COLO668 (cell line): ENCODE results near the gene MEF2D.
A peak's percentile ranks its signal among the peaks of the same experiment; 100 is the strongest.

Experiments
- DNase-seq: peaks from one replicate; lab custom pipeline; 2025; ENCODE audit not compliant: unreplicated experiment; lab: John Stamatoyannopoulos, UW

MEF2D gene

DNA sequence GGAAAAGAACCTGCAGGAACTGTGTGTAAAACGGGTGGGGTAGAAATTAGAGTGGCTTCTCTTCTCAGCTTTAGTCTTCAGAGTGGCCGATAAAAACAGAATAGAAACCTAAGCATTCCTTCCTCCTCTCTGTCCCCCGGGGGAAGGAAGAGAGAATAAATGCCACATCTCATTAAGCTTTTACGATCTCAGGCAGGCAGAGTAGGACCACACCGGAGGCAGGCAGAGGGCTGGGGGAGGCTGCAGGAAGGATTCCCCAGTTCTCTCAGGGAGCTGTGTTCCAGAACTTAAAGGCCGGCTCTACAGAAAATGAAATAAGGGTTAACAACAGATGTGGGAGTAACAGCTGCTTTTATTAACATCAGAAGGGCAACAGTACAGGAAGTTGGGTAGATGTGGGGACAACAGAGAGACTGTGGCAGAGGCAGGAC is 24.5 kb upstream of the MEF2D start:
- DNase-seq = no peak

DNA sequence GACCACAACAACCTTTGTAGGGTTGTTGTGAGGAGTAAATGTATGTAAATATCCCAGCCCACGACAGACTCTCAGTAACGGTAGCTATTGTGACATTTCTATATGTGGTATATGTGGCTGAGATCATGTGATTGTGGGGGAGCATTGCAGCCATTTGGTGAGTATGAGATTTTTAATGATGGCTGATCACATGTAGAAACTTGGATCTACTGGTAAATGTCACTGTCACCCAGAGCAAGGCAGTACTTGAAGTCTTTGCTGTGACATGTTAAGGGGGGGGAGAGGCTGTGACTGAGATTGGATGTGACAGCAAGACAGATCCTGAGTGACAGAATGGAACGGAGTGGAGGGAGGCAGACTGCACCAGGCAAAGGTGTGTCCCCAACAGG is 23.9 kb upstream of the MEF2D start:
- no peak for DNase-seq

DNA sequence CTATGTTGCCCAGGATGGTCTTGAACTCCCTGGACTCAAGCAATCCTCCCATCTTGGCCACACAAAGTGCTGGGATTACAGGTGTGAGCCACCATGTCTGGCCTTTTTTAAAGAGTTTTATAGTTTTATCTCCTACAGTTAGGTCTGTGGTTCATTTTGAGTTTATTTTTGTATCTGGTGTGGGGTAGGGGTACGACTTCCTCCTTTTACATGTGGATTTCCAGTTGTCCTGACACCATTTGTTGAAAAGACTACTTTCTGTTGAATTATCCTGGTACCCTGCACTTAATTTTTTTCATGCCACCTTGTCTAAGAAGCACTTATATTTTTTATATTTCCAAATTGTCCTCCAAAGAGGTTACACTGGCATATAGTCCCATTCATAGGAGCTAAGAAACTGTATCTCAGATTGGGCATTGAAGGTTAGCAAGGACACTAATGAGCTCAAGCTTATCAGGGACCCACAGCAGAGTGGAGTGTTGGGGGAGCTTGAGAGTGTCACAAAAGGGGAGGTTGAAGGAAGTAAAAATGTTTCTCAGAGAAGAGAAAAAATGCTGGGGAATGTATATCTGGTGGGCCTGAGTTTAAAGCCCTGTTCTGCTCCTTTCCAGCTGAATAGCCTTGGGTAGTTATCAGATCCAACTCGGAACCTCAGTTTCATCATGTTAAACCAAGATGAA is 23.4 kb upstream of the MEF2D start:
- no peak for DNase-seq

DNA sequence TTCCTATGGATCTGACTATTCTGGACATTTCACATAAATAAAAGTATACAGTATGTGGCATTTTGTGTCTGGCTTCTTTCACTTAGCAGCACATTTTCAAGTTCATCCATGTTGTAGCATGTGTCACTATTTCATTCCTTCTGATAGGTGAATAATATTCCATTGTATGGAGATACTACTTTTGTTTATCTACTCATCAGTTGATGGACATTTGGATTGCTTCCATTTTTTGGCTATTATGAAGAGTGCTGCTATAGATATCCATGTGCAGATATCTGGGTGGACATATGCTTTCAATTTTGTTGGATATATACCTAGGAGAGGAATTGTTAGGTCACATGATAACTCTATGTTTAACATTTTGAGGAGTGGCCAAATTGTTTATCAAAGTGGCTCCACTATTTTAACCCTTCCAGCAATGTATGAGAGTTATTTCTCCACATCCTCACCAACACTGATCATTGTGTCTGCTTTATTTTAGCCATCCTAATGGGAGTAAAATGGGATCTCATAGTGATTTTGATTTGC is 21.9 kb upstream of the MEF2D start:
- no peak for DNase-seq

DNA sequence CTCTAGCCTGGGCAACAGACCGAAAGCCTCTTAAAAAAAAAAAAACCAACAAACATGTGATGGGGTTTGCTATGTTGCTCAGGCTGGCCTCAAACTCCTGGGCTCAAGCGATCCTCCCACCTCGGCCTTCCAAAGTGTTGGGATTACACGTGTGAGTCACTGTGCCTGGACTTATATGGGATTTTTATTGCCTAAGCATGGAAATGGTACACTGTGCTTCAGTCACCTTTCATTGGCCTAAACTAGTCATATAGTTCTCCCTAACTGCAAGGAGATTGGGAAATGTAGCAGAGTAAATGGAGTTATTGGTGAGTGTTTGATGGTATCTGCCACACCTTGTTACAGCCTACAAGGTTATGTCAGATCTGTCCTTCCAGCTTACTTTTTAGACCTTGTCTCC is 17.2 kb upstream of the MEF2D start:
- no peak for DNase-seq

DNA sequence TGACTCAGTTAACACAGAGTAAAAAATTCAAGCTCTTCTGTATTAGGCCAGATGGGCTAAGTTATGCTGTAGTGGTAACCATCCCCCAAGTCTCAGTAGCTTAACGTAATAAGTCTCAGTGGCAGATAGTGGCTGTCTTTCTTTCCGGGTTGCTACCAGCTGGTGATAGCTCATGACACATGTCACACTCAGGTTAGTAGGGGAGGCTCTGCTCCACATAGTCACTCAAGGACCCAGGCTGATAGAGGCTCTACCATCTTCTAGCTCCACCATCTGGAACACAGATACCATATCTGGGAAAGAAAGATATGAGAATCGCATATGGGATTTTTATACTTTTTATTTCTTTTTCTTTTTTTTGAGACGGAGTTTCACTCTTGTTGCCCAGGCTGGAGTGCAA is 16.2 kb upstream of the MEF2D start:
- DNase-seq = no peak

DNA sequence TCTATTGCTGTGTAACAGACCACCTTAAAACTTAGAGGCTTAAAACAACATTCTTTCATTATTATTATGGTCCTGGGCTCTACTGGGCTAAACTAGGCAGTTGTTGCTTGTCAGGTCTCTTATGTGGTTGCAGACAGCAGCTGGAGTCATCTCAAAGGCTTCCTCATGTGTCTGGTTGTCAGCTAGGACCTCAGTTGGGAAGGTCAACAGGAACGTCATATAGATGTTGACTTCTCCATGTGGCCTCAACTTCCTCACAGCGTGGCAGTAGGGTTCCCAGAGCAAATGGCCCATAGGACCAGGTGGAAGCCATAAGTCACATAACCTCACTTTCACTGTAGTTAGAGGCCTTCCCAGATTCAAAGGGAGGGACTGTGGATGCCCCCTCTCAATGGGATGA is 15.4 kb upstream of the MEF2D start:
- no peak for DNase-seq

DNA sequence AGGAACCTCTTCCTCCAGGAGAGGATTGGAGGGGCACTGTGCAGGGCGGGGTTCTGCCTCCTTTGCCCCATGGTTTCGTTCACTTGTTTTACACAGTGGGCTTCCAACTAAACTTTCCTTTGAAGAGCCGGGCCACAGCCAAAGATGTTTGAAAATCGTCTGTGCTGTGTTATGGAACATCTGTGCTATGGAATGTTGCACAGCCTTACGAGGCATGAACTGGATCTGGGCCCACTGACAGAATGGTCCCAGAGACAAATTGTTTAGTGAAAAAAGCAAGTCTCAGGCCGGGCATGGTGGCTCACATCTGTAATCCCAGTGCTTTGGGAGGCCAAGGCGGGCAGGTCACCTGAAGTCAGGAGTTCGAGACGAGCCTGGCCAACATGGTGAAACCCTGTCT is 12.6 kb upstream of the MEF2D start:
- DNase-seq = no peak

DNA sequence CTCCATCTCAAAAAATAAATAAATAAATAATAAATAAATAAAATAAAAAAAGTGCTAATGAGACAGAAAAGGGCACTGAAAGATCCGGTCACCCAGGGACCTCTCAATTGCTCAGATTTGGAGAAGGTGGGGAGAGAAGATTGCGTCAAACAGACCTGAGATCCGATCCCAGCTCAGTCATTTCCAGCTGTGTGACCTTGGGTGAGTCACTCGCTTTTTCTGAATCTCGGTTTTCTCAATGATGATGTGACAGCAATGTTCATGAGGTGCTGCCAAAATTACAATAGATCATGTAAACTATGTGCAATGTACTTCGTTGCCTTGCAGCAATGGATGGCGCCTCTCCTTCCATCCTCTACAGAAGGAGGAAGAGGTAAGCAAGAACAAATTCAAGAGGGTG is 11.1 kb upstream of the MEF2D start:
- no peak for DNase-seq

DNA sequence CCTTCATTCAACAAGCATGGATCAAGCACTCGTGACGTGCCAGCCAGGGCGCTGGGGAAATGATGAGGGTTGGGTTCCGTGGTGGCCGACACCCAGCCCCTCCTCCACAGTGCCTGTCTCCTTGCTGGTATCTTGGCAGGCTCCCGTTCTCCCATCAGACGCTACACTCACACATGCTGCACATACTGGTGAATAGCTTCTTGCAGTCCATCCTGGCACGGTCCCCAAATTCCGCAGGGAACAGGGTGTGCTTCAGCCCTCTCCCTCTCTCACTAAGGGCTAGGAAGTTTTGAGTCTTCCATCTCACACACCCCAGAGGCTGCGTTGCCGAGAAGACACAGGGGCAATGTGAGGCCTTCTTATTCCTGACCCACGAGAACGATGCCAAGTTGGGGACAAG is 10.1 kb upstream of the MEF2D start:
- DNase-seq = no peak

DNA sequence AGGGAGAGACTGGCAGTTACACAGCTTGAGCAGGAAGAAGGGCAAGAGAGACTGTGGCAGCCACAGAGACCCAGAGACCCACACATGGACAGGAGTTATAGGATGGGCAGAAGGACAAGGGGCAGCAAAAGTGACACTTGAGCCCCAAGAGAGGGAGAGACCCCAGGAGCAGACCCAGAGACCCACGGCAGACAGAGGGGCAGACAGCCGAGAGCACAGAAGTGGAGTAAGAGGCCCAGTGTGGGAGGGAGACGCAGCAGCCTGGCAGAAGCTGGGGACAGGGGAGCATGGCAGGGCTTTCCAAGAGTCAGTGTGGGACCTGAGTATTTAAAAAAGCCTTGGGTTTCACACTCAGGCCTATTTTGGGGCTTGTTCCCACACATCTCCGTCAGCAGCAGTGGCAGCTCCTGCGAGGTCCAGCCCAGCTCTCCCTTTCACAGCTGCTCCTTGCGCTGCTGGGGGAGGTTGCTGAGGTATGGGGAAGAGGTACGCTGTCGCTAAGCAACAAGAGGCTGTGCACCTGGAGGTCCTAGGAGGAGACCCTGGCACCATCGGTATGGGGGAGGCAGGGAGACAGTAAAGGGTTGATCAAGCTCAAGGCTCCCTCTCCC is 9.0 kb upstream of the MEF2D start:
- DNase-seq = no peak

DNA sequence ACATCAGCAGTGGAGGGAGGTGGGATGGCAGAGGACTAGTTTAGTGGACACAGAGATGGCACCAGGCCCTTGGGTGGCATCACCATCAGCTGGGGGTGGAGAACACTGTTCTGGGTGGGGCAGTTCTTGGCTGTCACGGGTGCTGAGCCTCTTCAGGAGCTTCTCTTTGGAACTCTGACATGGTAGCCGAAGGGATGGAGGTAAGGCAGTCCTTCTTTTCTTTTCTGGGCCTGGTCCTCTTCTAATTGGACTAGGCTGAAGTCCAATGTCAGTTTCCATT is 8.3 kb upstream of the MEF2D start:
- no peak for DNase-seq

DNA sequence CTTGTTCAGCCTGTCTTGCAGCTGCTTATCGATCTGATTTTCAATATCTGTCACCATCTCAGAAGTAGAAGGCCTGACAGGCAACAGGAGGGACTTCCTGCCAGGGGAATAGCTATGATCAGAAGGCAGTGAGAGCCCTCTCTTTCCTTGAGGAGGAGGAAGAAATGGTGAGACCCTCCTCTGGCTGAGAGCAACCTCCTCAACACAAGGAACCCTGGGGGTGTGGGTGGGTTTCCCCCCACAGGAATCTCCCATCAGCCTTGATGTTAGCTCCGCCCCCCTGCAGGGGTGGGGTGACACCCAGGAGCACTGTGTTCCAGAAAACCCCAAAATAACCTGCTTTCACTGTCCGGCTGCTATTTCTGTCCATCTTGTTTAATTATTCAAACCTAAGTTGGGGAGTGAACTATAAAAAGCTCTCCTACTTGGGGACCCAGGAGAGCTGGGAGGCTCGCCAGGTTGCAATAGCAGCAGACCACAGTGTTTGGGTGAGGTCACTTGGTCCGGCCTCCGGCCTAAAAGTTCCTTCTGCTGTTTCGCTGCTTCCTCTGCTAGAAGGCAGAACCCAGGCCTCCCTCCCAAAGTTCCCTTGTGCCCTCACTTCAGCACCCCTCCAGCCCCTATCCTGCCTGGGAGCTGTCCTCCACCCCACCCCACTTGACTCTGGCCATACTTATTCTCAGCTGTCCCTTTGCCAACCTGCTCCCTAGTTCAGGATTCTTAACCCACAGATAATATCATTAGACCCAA is 7.8 kb upstream of the MEF2D start:
- no peak for DNase-seq

DNA sequence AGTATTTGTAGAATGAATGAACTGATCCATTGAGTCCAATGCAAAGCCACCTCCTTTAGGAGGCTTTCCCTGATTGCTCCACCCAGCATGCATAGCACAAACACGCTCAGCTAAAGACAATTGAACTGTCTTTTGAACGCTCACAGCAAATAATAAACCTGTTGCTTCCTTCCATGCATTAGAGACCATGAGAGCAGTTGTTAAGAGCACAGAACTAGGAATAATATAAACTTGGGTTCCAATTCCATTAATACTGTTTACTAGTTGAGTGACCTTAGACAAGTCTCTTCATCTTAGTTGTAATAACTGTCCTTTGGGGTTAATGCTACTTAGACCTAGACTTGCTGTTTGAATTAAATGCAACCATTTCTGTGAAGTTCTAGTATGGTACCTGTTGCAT is 5.9 kb upstream of the MEF2D start:
- DNase-seq = no peak

DNA sequence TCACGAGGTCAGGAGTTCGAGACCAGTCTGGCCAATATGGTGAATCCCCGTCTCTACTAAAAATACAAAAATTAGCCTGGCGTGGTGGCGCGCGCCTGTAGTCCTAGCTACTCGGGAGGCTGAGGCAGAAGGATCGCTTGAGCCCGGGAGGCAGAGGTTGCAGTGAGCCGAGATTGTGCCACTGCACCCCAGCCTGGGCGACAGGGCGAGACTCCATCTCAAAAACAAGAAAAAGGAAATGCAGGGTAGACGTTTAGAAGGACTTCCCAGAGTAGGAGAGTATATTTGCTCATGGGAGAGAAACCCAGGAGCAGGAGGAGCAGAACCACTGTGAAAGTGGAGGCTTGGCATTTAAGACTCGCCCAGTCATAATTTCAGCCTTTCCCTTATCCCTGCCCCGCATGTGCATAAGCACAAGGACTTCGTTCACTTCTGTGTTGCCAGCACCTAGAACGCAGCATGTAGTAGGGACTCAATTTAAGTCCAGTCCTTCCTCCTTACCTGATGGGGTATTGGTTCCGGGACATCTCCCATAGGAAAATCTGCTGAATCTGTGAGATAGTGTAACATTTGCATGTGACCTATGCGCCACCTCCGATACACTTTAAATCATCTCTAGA is 5.2 kb upstream of the MEF2D start:
- DNase-seq = no peak

DNA sequence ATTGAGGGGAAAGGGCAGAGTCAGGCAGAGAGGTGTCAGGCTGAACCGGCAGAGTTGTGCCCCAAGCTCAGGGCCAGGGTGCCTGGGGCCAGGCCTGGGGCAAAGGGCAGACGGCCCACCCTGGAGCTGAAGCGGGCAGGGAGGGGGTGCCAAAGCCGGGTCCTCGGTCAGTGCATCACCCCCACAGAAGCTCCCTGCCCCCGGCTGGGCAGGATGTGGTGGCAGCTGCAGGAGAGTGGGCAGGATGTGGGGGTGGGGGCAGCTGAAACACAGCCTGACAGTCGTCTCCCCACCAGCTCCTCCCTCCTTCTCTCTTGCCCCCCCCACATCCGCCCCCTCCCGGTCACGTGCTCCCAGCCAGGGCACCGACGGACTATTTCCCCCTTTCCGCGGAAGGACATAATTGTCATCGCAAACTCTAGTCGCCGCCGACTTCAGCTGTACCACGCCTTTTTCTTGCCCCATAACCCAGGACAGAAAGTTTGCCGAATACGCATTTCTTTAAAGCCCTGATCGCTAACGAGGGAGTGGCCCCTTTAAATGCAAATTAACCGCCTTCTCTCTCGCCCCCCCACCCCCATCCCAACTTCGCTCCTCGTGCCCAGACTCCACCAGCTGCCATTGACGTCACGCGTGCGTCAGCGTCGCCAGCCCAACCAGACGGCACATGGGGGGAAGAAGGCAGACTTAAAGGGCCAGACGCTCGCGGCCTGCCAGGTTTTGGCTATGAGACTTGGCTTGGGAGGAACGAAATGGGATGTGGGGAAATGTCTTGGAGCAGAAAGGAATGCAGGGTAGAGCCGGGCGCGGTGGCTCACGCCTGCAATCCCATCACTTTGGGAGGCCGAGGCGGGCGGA is 4.5 kb upstream of the MEF2D start:
- DNase-seq = peak; percentile 98

DNA sequence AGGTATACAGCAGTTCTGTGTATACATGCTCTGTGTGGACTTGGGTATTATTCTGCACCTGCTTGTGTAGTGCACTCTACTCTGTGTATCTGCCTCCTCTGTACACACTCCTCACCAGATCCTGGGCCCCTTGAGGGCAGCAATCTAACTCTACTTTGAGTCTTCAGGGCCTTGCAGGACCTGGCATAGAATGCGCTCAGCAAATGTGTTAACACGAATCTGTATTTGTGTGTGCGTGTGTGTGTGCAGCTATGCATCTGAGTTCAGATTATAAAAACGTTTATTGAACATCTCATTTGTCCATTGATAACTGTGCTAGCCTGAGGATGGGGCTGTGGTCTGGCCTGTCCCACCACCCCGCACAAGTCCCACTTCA is 3.9 kb upstream of the MEF2D start:
- DNase-seq = peak; percentile 56

DNA sequence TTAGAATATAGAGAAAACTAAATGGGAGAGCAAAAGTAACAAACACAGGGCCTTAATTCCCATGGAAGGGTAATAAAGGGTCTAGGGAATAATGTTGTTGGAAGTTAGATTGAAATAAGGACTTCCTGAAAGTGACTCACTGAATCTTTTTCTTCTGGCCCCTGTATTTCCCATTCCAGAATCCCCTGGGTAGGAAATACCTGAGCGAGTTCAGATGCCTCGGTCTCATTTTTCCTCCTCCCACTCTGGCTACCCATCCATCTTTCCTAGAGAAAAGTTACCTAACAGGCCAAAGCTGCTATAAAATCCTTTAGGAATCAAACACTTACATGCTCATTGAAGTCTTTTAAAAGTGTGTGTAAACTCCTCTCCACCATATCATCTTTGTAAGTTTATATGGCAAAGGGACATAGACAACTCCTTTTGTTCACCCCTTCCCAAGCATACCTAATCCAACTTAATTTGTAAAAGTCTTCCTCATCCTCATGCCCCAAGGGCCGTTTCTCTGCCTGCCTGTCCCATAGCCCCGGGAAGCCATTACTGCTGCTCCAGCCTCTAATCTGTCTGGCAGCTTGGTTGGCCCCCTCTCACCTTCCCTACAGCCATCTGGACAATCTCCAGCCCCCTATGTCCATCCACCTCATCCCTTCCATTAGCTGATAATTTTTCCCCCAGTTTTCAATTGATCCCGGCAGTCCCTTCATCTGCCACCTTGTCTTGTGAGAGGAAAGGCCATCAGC is 3.3 kb upstream of the MEF2D start:
- no peak for DNase-seq

DNA sequence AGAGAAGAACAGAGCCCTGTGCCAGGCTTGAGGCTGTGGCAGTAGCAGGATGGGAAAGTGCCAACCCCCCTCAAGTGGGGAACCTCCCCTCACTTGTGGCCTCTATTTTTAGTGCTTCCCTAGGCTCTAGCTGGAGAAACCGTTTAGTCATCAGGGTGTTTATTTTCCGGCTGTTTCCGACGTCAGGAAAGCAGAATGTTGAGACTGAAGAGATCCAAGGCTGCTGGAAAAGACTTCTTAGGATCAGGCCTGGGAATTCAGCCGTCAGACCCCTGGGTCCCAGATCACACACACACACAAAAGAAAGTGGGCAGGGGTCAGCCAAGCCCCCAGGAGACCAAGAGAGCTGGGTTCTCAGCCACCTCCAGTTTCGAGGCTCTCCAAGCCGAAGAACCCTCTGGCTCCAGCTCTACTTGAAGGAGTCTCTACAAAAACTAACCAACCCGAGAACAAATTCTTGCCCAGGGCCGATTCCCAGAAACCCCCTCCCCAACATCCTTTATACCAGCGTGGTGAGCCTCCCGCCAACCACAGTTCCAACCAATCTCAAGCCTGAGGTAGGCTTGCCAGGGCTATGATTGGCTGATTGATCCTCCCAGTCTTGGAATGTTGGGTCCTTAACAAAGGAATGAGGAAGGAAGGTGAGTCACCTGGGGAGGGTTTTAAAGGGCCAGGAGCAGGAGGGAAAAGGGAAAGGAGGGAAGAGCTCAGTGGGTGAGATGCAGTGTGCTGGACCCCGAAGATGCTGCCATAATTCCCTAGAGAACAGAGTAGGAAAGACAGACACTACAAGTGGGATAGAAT is 2.5 kb upstream of the MEF2D start:
- no peak for DNase-seq
